Esophagus muscularis mucosa (tissue), 4 donors: Measurements from ENCODE around the gene PGK2. TPM values are rescaled to one million over a fixed set of nuclear protein-coding genes. Genes with fewer than 3 reads are reported as not detected.

Experiments used
- DNase-seq: peaks from one replicate; pipeline ENCODE4 v3.0.0-alpha.2; 2017; ENCODE audit errors: extremely low spot score
- H3K27ac ChIP-seq, 4 donors: fragments of 200-600 bp; sonication (generic); replicated peaks in 1 of 4; 1 replicate in 3 of 4; 2 replicates in 1 of 4; pipeline ENCODE4 v1.5.1; 2016 to 2019; ENCODE audit warnings: mild to moderate bottlenecking in 1 of 4
- H3K27me3 ChIP-seq, 4 donors: fragments of 200-600 bp; sonication (generic); one replicate each; pipeline versions ENCODE4 v1.5.1 to v1.6.0; 2016 to 2019
- H3K36me3 ChIP-seq, 4 donors: fragments of 200-600 bp; sonication (generic); one replicate each; pipeline ENCODE4 v1.5.1; 2016 to 2019
- H3K4me1 ChIP-seq, 4 donors: fragments of 200-600 bp; sonication (generic); one replicate each; pipeline ENCODE4 v1.5.1; 2016 to 2019
- H3K4me3 ChIP-seq, 4 donors: fragments of 200-600 bp; sonication (generic); 1 replicate in 2 of 4; 2 replicates in 2 of 4; pipeline ENCODE4 v1.5.1; 2016 to 2019; ENCODE audit warnings: mild to moderate bottlenecking in 4 of 4, moderate library complexity in 1 of 4
- H3K9me3 ChIP-seq, 4 donors: fragments of 200-600 bp; sonication (generic); 1 replicate in 3 of 4; 2 replicates in 1 of 4; pipeline ENCODE4 v1.5.1; 2016 to 2019
- EP300 ChIP-seq: sonication (generic); formaldehyde crosslinking; IDR thresholded peaks from one replicate; pipeline ENCODE4 v1.6.1; 2017; ENCODE audit warnings: antibody characterized with exemption
- POLR2A ChIP-seq: fragments of 450-650 bp; IDR thresholded peaks from one replicate; pipeline ENCODE4 v1.6.1; 2017; ENCODE audit warnings: antibody characterized with exemption, moderate library complexity, mild to moderate bottlenecking, low read depth
- POLR2AphosphoS5 ChIP-seq, 2 donors: sonication (generic); formaldehyde crosslinking; IDR thresholded peaks; one replicate each; pipeline ENCODE4 v1.6.1; 2017; ENCODE audit warnings: antibody characterized with exemption in 2 of 2
- WGBS: methylation state at CpG from one replicate; pipeline ENCODE4 v1.1.5; 2018; 5-methylcytosine and 5-hydroxymethylcytosine counted together
- intact Hi-C: fragments of 100-400 bp; cut with DNase I; formaldehyde crosslinking; loops from one replicate; pipeline ENCODE4 v1.15.1; 2023
- total RNA-seq, 4 donors: library from RNA; depleted of rRNA; stranded (reverse); fragments of >200 nt; gene quantifications; one replicate each; pipeline versions ENCODE4 v1.1.0 to v1.2.1, GENCODE V29; 2016
- TF ChIP-seq, protein P1 (sequence below), 3 experiments: fragments of 200-600 bp in 2 of 3; fragments of 450-650 bp in 1 of 3; sonication (generic) in 2 of 3; IDR thresholded peaks; one replicate each; pipeline ENCODE4 v1.5.1; 2017 to 2019; ENCODE audit warnings: antibody characterized with exemption in 3 of 3, mild to moderate bottlenecking in 2 of 3, moderate library complexity in 1 of 3

The PGK2 gene
- not detected for total RNA-seq

GRCh38 chr6:49787176-49787575, at the start of gene PGK2:
Gene PGK2, minus strand, starts transcription at chr6:49787285. Its CDS starts 98 bp downstream, at chr6:49787187.
- TF ChIP-seq, protein P1, sequence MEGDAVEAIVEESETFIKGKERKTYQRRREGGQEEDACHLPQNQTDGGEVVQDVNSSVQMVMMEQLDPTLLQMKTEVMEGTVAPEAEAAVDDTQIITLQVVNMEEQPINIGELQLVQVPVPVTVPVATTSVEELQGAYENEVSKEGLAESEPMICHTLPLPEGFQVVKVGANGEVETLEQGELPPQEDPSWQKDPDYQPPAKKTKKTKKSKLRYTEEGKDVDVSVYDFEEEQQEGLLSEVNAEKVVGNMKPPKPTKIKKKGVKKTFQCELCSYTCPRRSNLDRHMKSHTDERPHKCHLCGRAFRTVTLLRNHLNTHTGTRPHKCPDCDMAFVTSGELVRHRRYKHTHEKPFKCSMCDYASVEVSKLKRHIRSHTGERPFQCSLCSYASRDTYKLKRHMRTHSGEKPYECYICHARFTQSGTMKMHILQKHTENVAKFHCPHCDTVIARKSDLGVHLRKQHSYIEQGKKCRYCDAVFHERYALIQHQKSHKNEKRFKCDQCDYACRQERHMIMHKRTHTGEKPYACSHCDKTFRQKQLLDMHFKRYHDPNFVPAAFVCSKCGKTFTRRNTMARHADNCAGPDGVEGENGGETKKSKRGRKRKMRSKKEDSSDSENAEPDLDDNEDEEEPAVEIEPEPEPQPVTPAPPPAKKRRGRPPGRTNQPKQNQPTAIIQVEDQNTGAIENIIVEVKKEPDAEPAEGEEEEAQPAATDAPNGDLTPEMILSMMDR (IDR thresholded peaks at IDR 0.05), result no peak
- no peak for TF ChIP-seq POLR2AphosphoS5 (IDR thresholded peaks at IDR 0.05)
- no peak for TF ChIP-seq EP300
- no peak for TF ChIP-seq POLR2A
- intact Hi-C loops, result no loop called here
- Histone ChIP-seq H3K9me3 (no peaks in the 10 kb centered on the region), H3K27ac (no peak within 1 kb of the TSS), H3K4me1 (no peaks in the 10 kb centered on the region), H3K4me3 (no peak within 1 kb of the TSS), H3K36me3 (no peaks in the 10 kb centered on the region), H3K27me3 (no peaks in the 10 kb centered on the region)
- WGBS, result 78% methylated on average over 8 of the region's 8 CpGs
- DNase-seq, result no peak

DNA sequence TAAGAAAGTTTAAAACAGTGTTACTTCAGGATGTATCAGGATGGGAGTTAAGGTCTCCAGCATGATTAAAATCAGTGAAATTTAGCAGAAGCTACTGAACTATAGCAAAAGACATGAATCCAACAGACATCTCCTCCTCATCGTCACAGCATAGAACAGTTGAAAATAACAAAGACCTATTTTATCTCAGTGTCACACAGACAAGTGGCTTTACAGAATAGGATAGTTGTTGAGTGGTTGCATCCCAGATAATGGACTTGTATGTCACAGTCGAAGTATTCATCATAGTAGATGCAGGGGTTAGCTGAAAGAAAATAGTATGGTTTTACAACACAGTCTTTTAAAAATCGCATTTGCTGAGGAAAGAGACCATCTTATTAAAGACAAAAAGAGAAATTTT, 48.1 kb upstream of the PGK2 start:
- Histone ChIP-seq H3K9me3 (no peaks in the 10 kb centered on the region), H3K27me3 (no peaks in the 10 kb centered on the region), H3K4me1 (no peaks in the 10 kb centered on the region), H3K27ac (no peak overlapping the region), H3K36me3 (no peaks in the 10 kb centered on the region), H3K4me3 (no peak overlapping the region)
- no peak for DNase-seq
- intact Hi-C loops, result no loop called here
- WGBS, result 71% methylated on average over 3 of the region's 3 CpGs
- TF ChIP-seq EP300, result no peak
- TF ChIP-seq, protein P1 (IDR thresholded peaks at IDR 0.05), result no peak
- TF ChIP-seq POLR2A, result no peak
- TF ChIP-seq POLR2AphosphoS5 (IDR thresholded peaks at IDR 0.05), result no peak

- Histone ChIP-seq H3K9me3 (no peaks in the 10 kb centered on the region), H3K4me3 (no peak overlapping the region), H3K27ac (no peak overlapping the region), H3K27me3 (no peaks in the 10 kb centered on the region), H3K4me1 (no peaks in the 10 kb centered on the region), H3K36me3 (no peaks in the 10 kb centered on the region)
- intact Hi-C loops, result no loop called here
- TF ChIP-seq, protein P1 (IDR thresholded peaks at IDR 0.05), result no peak
- TF ChIP-seq POLR2AphosphoS5 (IDR thresholded peaks at IDR 0.05) (no peak), POLR2A (no peak), EP300 (no peak)
- WGBS, result 78% methylated on average over 1 of the region's 1 CpG
- no peak for DNase-seq
These were observed 46.3 kb upstream of the PGK2 start for GRCh38 chr6:49833386-49833785.

- Histone ChIP-seq H3K36me3 (no peaks in the 10 kb centered on the region), H3K27me3 (no peaks in the 10 kb centered on the region), H3K27ac (no peak overlapping the region), H3K4me1 (no peaks in the 10 kb centered on the region), H3K9me3 (no peaks in the 10 kb centered on the region), H3K4me3 (no peak overlapping the region)
- no peak for DNase-seq
- intact Hi-C loops, result no loop called here
- TF ChIP-seq POLR2A (no peak), EP300 (no peak), POLR2AphosphoS5 (IDR thresholded peaks at IDR 0.05) (no peak)
- TF ChIP-seq, protein P1 (IDR thresholded peaks at IDR 0.05), result no peak
- 51% methylated on average over 5 of the region's 5 CpGs for WGBS
These were observed 39.8 kb upstream of the PGK2 start for GRCh38 chr6:49826743-49827406.

DNA sequence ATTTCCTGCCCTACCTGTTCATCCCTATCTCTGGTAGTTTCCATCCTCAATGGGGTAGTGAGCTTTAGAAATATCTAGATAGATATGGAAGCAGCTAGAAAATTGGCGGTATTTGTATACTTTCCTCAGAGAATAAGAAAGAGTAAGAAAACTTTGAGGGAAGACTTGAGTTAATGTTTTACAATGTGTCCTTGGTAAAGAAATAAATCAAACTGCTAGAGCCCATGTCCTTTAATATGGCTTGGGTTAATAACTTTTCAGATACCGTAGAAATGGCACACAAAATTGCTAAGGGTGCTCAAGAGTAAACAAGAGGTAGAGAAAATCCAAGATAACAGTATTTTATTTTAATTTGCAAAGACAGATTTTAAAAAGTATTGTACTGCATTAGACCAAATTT, 28.1 kb upstream of the PGK2 start:
- no peak for DNase-seq
- no peaks in the 10 kb centered on the region for H3K4me1 ChIP-seq
- no peak overlapping the region for H3K27ac ChIP-seq
- 95% methylated on average over 2 of the region's 2 CpGs for WGBS
- no peaks in the 10 kb centered on the region for H3K36me3 ChIP-seq
- H3K4me3 ChIP-seq, result no peak overlapping the region
- H3K27me3 ChIP-seq, result no peaks in the 10 kb centered on the region
- TF ChIP-seq POLR2A (no peak), POLR2AphosphoS5 (IDR thresholded peaks at IDR 0.05) (no peak), EP300 (no peak)
- TF ChIP-seq, protein P1 (IDR thresholded peaks at IDR 0.05), result no peak
- H3K9me3 ChIP-seq, result peaks cover 0 to 11% (median 4%) of the 10 kb centered on the region in 4 donors
- intact Hi-C loops, result no loop called here
